Measurements from ENCODE around the gene PRDM16. TPM values are rescaled to one million over a fixed set of nuclear protein-coding genes. Genes with fewer than 3 reads are reported as not detected.

PRDM16 gene
- total RNA-seq, 1 experiment from 2014 or later: 6.1 TPM

DNA sequence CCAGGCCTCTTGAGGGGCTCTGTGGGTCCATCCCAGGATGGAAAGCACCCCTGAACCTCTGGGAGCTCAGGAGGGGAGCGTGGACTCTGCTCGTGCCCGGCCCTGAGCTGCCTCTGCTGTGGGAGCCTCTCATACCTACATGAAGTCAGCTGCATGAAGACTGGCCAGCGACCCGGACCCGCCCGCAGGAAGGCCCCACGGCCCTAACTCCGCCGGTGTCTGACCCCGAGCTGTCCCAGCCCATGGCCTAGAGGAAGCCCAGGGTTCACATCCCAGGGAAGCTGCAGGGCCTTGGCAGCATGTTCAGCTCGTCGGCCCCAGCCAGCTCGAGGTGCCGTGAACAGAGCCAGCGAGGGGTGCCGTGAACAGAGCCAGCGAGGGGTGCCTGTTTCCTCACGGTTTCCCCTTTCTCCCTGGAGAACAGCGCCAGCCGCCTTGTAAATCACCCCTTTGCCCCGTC, 207.4 kb downstream of the PRDM16 start:
- POLR2A ChIA-PET: no interaction called here
- intact Hi-C loops (cut with micrococcal nuclease): no loop called here
- Histone ChIP-seq H3K9me2 (ENCODE audit: insufficient read depth) (no peaks in the 10 kb centered on the region), H3K9ac (ENCODE audit: low read length) (no peak overlapping the region), H3K36me3 (ENCODE audit: control insufficient read depth in 1 of 2, insufficient read depth in 2 of 2, low read length in 2 of 2) (no peaks in the 10 kb centered on the region), H4K20me1 (ENCODE audit: insufficient read depth) (no peaks in the 10 kb centered on the region), H3K4me3 (replicated peaks in 1 of 2; ENCODE audit: low read depth in 1 of 2, low read length in 2 of 2) (no peak overlapping the region), H3K4me2 (ENCODE audit: low read length) (no peak overlapping the region), H3K79me2 (ENCODE audit: insufficient read depth, low read length) (no peaks in the 10 kb centered on the region), H3K27ac (ENCODE audit: low read depth, low read length) (no peak overlapping the region), H2AFZ (ENCODE audit: low read depth, low read length, poor library complexity, severe bottlenecking) (no peak overlapping the region), H3K9me3 (ENCODE audit: control insufficient read depth in 1 of 2, insufficient read depth in 1 of 2, low read depth in 1 of 2, low read length in 2 of 2) (no peaks in the 10 kb centered on the region), H3K4me1 (ENCODE audit: control insufficient read depth in 1 of 2, insufficient read depth in 2 of 2, low read length in 2 of 2) (no peaks in the 10 kb centered on the region), H3K27me3 (ENCODE audit: insufficient read depth, low read length) (no peaks in the 10 kb centered on the region)
- DNase-seq (ENCODE audit: low read depth, low spot score): no peak
- CTCF ChIA-PET: no interaction called here
- BruUV-seq (replicated peaks): no TSS peak
- no peak for TF ChIP-seq EZH2phosphoT487 (IDR thresholded peaks at IDR 0.05; ENCODE audit: borderline replicate concordance)
- TF ChIP-seq ZFX (IDR thresholded peaks at IDR 0.05): no peak
- TF ChIP-seq CEBPB (IDR thresholded peaks at IDR 0.05; ENCODE audit: low read depth): no peak
- TF ChIP-seq FOSL1 (IDR thresholded peaks at IDR 0.05; ENCODE audit: low read depth): no peak
- TF ChIP-seq, protein P1, sequence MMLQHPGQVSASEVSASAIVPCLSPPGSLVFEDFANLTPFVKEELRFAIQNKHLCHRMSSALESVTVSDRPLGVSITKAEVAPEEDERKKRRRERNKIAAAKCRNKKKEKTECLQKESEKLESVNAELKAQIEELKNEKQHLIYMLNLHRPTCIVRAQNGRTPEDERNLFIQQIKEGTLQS (IDR thresholded peaks at IDR 0.05): no peak
- no peak for TF ChIP-seq MAX (IDR thresholded peaks at IDR 0.05)
- TF ChIP-seq, protein P2, sequence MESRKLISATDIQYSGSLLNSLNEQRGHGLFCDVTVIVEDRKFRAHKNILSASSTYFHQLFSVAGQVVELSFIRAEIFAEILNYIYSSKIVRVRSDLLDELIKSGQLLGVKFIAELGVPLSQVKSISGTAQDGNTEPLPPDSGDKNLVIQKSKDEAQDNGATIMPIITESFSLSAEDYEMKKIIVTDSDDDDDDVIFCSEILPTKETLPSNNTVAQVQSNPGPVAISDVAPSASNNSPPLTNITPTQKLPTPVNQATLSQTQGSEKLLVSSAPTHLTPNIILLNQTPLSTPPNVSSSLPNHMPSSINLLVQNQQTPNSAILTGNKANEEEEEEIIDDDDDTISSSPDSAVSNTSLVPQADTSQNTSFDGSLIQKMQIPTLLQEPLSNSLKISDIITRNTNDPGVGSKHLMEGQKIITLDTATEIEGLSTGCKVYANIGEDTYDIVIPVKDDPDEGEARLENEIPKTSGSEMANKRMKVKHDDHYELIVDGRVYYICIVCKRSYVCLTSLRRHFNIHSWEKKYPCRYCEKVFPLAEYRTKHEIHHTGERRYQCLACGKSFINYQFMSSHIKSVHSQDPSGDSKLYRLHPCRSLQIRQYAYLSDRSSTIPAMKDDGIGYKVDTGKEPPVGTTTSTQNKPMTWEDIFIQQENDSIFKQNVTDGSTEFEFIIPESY (IDR thresholded peaks at IDR 0.05; ENCODE audit: extremely low read depth, insufficient replicate concordance, low read length): no peak
- TF ChIP-seq ELF1 (IDR thresholded peaks at IDR 0.05; ENCODE audit: borderline replicate concordance, low read depth): no peak
- no peak for TF ChIP-seq JUND (IDR thresholded peaks at IDR 0.05)
- no peak for TF ChIP-seq TCF7L2 (IDR thresholded peaks at IDR 0.05; ENCODE audit: borderline replicate concordance, extremely low read depth, insufficient read depth, insufficient read length)
- TF ChIP-seq RAD21 (IDR thresholded peaks at IDR 0.05; ENCODE audit: low read depth): no peak
- ATAC-seq: no peak
- RAD21 ChIA-PET (ENCODE audit: low non-redundant PET in 1 of 2, low total read pairs in 2 of 2, uncharacterized antibody in 2 of 2, unreplicated experiment in 2 of 2): no interaction called here
